Stimulated activated CD8-positive, alpha-beta memory T cell treated with anti-CD3 and anti-CD28 coated beads, Interleukin-15, amount 100 ng/mL, for 24 hours (primary cell): ENCODE measurements around the gene FLRT2.

Experiments
- DNase-seq: peaks from one replicate; pipeline ENCODE4 v3.0.0-alpha.2; 2020; ENCODE audit warnings: low read depth

FLRT2 gene

GRCh38 chr14:85662096-85662495, 132.2 kb downstream of the FLRT2 start:
- no peak for DNase-seq

- no peak for DNase-seq
Measured at GRCh38 chr14:85663256-85663655, 133.3 kb downstream of the FLRT2 start.

GRCh38 chr14:85663667-85664066, 133.7 kb downstream of the FLRT2 start:
- DNase-seq, result no peak

GRCh38 chr14:85675957-85676356, 146.0 kb downstream of the FLRT2 start:
- no peak for DNase-seq

GRCh38 chr14:85686908-85687307, 157.0 kb downstream of the FLRT2 start:
- no peak for DNase-seq

- no peak for DNase-seq
Measured at GRCh38 chr14:85687456-85687855, 157.5 kb downstream of the FLRT2 start.

- no peak for DNase-seq
Measured at GRCh38 chr14:85688006-85688405, 158.1 kb downstream of the FLRT2 start.

GRCh38 chr14:85695300-85695699, 165.4 kb downstream of the FLRT2 start:
- no peak for DNase-seq

GRCh38 chr14:85701116-85701515, 171.2 kb downstream of the FLRT2 start:
- DNase-seq, result no peak

- no peak for DNase-seq
Measured at GRCh38 chr14:85701763-85702162, 171.8 kb downstream of the FLRT2 start.

GRCh38 chr14:85702191-85702590, 172.2 kb downstream of the FLRT2 start:
- no peak for DNase-seq

GRCh38 chr14:85702997-85703396, 173.1 kb downstream of the FLRT2 start:
- no peak for DNase-seq
